Effector CD4-positive, alpha-beta T cell (primary cell): ENCODE results near the gene MKI67.
"Not testable (repeated sequence)": the region's sequence is repeated elsewhere in the genome, so short reads cannot be mapped to it uniquely, and the experiment has no call there.

Experiments used
- DNase-seq: peaks from one replicate; pipeline ENCODE4 v3.0.0-alpha.2; 2020

MKI67 gene

GRCh38 chr10:128102480-128103228, 23.6 kb downstream of the MKI67 start:
- no peak for DNase-seq

GRCh38 chr10:128101901-128102300, 24.3 kb downstream of the MKI67 start:
- no peak for DNase-seq

GRCh38 chr10:128099901-128100300, 26.3 kb downstream of the MKI67 start:
- DNase-seq = no peak

- no peak for DNase-seq
These were observed 27.6 kb downstream of the MKI67 start for GRCh38 chr10:128098631-128099030.

GRCh38 chr10:128097783-128098182, 28.4 kb downstream of the MKI67 start:
- DNase-seq = no peak

GRCh38 chr10:128096486-128097199, 29.6 kb downstream of the MKI67 start:
- no peak for DNase-seq

GRCh38 chr10:128095753-128096469, 30.3 kb downstream of the MKI67 start:
- DNase-seq = no peak

GRCh38 chr10:128095027-128095752, 31.0 kb downstream of the MKI67 start:
- DNase-seq = no peak

GRCh38 chr10:128094596-128094995, 31.6 kb downstream of the MKI67 start:
- DNase-seq = not testable (repeated sequence)

GRCh38 chr10:128092454-128092853, 33.8 kb downstream of the MKI67 start:
- no peak for DNase-seq

GRCh38 chr10:128091636-128092210, 34.5 kb downstream of the MKI67 start:
- DNase-seq = no peak

- no peak for DNase-seq
These were observed 38.1 kb downstream of the MKI67 start for GRCh38 chr10:128087884-128088709.

GRCh38 chr10:128087146-128087883, 38.9 kb downstream of the MKI67 start:
- DNase-seq = no peak

GRCh38 chr10:128086003-128086863, 40.0 kb downstream of the MKI67 start:
- no peak for DNase-seq

- DNase-seq = no peak
These were observed 41.2 kb downstream of the MKI67 start for GRCh38 chr10:128084991-128085390.

GRCh38 chr10:128084364-128084763, 41.9 kb downstream of the MKI67 start:
- DNase-seq = no peak

- no peak for DNase-seq
These were observed 42.9 kb downstream of the MKI67 start for GRCh38 chr10:128083191-128083895.

GRCh38 chr10:128081720-128082119, 44.5 kb downstream of the MKI67 start:
- no peak for DNase-seq

GRCh38 chr10:128081222-128081621, 45.0 kb downstream of the MKI67 start:
- DNase-seq = no peak
